ELF-1 (cell line): ENCODE data around the gene PRRG3.

Experiments
- DNase-seq: peaks from one replicate; pipeline ENCODE4 v3.0.0-alpha.2; 2016; ENCODE audit warnings: low read depth, low spot score

PRRG3 gene

DNA sequence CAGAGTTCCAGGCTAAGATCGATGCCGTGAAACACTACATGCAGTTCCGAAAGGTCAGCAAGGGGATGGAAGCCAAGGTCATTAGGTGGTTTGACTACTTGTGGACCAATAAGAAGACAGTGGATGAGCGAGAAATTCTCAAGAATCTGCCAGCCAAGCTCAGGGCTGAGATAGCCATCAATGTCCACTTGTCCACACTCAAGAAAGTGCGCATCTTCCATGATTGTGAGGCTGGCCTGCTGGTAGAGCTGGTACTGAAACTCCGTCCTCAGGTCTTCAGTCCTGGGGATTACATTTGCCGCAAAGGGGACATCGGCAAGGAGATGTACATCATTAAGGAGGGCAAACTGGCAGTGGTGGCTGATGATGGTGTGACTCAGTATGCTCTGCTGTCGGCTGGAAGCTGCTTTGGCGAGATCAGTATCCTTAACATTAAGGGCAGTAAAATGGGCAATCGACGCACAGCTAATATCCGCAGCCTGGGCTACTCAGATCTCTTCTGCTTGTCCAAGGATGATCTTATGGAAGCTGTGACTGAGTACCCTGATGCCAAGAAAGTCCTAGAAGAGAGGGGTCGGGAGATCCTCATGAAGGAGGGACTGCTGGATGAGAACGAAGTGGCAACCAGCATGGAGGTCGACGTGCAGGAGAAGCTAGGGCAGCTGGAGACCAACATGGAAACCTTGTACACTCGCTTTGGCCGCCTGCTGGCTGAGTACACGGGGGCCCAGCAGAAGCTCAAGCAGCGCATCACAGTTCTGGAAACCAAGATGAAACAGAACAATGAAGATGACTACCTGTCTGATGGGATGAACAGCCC, 48.6 kb downstream of the PRRG3 start:
- DNase-seq: no peak

DNA sequence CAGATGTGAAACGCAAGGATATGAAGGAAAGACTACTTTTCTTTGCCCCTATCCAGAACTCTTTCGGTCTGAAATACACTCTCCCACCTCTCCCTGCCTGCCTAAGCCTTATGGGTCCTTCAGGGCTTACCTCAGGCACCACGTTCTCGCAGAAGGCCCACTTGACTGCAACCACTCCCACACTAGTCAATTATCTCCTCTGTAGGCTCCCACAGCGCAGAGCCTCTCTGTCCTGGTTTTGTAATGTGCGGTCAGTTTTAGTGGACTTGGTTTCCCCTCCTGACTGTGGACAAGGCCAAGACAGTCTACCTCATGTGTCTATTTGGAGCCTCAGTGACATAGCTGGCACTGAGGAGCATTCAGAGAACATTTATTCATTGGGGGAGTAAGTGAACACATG, 50.4 kb downstream of the PRRG3 start:
- DNase-seq: no peak

DNA sequence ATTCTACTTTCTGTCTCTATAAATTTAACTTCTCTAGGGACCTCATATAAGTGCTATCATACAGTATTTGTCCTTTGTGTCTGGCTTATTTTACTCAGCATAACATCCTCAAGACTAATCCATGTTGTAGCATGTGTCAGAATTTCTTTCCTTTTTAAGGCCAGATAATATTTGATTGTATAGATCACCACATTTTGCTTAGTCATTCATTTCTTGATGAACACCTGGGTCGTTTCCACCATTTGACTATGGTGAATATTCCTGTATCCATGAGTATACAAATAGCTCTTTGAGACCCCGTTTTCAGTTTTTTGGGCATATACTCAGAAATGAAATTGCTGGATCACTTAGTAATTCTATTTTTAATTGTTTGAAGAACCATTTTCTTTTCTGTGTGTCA, 51.2 kb downstream of the PRRG3 start:
- DNase-seq: no peak

DNA sequence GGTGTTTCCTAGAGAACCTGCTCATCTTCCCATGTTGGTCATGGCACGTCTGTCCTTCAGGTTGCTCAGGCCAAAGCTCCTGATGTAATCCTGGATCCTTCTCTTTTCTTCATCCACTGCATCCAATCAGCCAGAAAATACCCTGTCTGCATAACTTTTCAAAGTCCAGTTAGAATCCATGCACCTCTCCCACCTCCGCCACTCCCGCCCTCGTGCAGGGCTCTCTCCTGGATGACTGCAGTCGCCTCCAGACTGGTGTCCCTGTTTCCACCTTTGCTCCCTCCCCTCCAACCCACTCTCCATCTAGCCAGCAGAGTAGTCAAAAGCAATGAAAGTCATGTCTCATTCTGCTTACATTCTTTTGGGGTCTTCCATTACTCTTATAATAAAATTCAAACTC, 55.3 kb downstream of the PRRG3 start:
- no peak for DNase-seq

DNA sequence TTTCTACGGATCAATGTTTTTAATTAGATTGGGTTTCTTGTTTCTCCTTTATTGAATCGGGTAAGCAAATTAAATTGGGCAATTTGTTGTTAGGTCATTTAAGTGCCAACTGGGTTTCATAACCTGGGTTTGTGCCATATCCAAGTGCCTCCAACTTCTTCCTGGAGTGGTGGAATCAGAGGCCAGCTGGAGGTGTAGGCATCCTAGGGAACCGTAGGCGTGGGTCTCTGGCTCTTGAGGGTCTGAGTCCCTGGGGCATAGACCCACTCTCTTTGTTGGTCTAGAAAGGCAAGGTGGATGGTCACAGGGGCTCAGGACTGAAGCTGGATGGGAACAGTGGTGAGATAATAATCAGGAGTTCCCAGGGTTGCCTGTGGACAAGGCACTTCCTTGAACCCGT, 57.6 kb downstream of the PRRG3 start:
- no peak for DNase-seq

DNA sequence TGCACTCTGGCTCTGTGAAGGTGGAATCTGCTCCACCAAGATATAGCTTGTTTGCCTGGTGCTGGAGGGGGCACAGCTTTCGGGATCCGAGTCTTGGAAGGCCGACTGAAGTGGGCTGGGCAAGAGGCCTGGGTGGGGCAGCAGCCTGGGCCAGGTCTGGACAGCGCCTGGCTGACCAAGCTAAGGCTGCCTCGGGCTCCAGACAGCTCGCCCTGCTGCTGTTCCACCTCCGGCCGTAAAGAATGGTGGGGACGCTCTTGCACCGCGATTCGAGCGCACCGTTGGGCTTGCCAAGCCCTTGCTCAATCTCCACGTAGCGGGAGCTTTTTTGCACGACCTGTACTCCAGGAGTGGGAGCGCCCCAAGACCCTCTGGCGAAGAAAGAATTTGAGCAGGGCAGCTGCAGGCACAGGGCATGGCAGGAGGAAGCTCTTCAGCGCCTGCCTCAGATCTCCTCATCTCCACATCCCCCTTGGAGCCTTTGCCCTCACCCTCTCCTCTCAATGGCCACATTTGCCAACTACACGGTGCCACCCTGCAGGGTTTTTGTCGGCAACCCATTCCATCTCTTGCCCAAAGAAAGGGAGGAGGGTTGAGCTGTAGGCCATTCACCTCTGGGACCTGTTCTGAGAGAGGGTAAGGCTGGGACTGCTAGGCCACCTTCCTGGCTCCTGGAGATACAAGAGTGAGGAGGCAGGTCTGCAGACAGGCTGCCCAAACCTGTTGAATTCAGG, 58.2 kb downstream of the PRRG3 start:
- DNase-seq: peak; percentile 90

DNA sequence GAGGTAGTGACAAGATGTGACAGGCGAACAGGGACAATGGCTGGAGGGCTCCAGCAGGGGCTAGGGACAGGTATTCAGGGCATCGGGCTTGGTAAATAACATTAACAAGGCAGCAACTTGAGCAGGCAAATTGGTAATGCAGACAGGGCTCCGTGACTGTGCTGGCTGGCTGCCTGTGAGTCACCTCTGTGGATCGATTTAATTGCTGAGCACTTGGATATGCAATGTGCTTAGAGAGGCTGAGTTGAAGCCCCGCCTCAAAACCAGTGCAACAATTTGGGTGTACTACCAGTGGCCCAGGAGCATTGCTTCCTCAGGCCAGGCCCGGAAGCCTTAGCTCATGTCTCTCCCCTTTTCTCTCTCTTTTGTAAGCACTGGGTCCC, 58.8 kb downstream of the PRRG3 start:
- peak; percentile 54 for DNase-seq

DNA sequence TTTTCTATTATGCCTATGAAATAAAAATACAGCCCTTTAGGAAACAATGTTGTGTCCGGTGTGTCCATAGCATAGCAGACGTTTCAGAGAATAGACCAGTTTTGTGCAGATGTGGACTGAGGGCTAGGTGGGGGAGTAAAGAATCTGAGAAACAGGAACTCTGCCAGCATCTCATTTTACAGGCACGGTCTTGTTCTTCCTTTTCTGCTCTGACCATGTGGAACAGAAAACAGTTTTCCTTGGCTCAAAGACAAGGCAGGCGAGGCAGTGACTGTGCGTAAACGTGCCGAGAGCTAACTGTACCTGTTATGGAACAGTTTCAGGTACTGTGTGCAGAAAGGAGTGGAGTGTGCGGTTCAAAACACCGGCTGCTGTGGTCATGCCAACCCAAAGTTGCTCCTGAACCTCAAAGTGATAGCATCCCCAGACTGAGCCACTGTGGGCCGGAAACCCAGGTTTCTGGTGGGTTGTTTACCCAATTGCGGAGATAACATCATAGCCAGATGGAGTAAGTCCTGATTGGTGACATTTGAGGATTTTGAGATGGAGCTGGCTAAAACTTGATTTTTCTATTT, 59.5 kb downstream of the PRRG3 start:
- DNase-seq: no peak
